GM18511 (cell line): ENCODE results near the gene IFI44.

Experiments used
- ATAC-seq: cut with Tn5 transposase; IDR thresholded peaks from one replicate; pipeline ENCODE4 v1.9.1; 2021; ENCODE audit warnings: mild to moderate bottlenecking, moderate library complexity; ENCODE audit not compliant: unreplicated experiment

The IFI44 gene

GRCh38 chr1:78649628-78650027 lies at the start of gene IFI44:
Gene IFI44, plus strand, starts transcription at chr1:78649831. Its CDS starts 365 bp downstream, at chr1:78650196.
- ATAC-seq = peak; percentile 83

- no peak for ATAC-seq
These were observed 48.6 kb upstream of the IFI44 start for GRCh38 chr1:78601068-78601467.

GRCh38 chr1:78603206-78603605 lies 46.4 kb upstream of the IFI44 start:
- no peak for ATAC-seq

GRCh38 chr1:78604643-78605042 lies 45.0 kb upstream of the IFI44 start:
- ATAC-seq = no peak

GRCh38 chr1:78606274-78606673 lies 43.4 kb upstream of the IFI44 start:
- ATAC-seq = no peak

GRCh38 chr1:78607334-78607927 lies 42.2 kb upstream of the IFI44 start:
- ATAC-seq = peak; percentile 51

GRCh38 chr1:78607944-78608343 lies 41.7 kb upstream of the IFI44 start:
- ATAC-seq = no peak

- ATAC-seq = peak; percentile 50
These were observed 32.0 kb upstream of the IFI44 start for GRCh38 chr1:78617615-78618026.

- ATAC-seq = no peak
These were observed 30.6 kb upstream of the IFI44 start for GRCh38 chr1:78619032-78619431.

- peak; percentile 10 for ATAC-seq
These were observed 30.2 kb upstream of the IFI44 start for GRCh38 chr1:78619446-78619802.

GRCh38 chr1:78619803-78620579 lies 29.6 kb upstream of the IFI44 start, which contains the start of gene IFI44L:
Gene IFI44L, plus strand, starts transcription at chr1:78620448. Its CDS starts 7,468 bp downstream, at chr1:78627916.
- peak; percentile 48 for ATAC-seq

GRCh38 chr1:78620666-78621065 lies 29.0 kb upstream of the IFI44 start:
- ATAC-seq = no peak

GRCh38 chr1:78622548-78622947 lies 27.1 kb upstream of the IFI44 start:
- peak; percentile 21 for ATAC-seq

- no peak for ATAC-seq
These were observed 25.6 kb upstream of the IFI44 start for GRCh38 chr1:78624035-78624434.

- ATAC-seq = no peak
These were observed 22.3 kb upstream of the IFI44 start for GRCh38 chr1:78627321-78627720.

GRCh38 chr1:78630600-78630999 lies 19.0 kb upstream of the IFI44 start:
- no peak for ATAC-seq

GRCh38 chr1:78633209-78633608 lies 16.4 kb upstream of the IFI44 start:
- ATAC-seq = no peak

GRCh38 chr1:78640462-78640861 lies 9.2 kb upstream of the IFI44 start:
- ATAC-seq = peak; percentile 84

- ATAC-seq = peak; percentile 45
These were observed 8.1 kb upstream of the IFI44 start for GRCh38 chr1:78641558-78641957.

- ATAC-seq = no peak
These were observed 3.9 kb upstream of the IFI44 start for GRCh38 chr1:78645723-78646122.

- ATAC-seq = no peak
These were observed 2.4 kb upstream of the IFI44 start for GRCh38 chr1:78647238-78647637.

- peak; percentile 42 for ATAC-seq
These were observed 556 bp downstream of the IFI44 start for GRCh38 chr1:78650114-78650660.
